Vagina (tissue), 2 donors: Measurements from ENCODE around the gene CD34. TPM values are rescaled to one million over a fixed set of nuclear protein-coding genes. Genes with fewer than 3 reads are reported as not detected.

Experiments used
- DNase-seq, 2 donors: peaks; one replicate each; pipeline ENCODE4 v3.0.0-alpha.2; 2017; ENCODE audit errors: extremely low spot score in 2 of 2
- H3K27ac ChIP-seq: fragments of 200-600 bp; sonication (generic); one replicate; pipeline ENCODE4 v1.5.1; 2019
- H3K27me3 ChIP-seq: fragments of 200-600 bp; sonication (generic); one replicate; pipeline ENCODE4 v1.5.1; 2019
- H3K36me3 ChIP-seq, 2 donors: fragments of 200-600 bp; sonication (generic); one replicate each; pipeline ENCODE4 v1.5.1; 2017 to 2019
- H3K4me1 ChIP-seq: fragments of 200-600 bp; sonication (generic); one replicate; pipeline ENCODE4 v1.5.1; 2019
- H3K4me3 ChIP-seq, 2 donors: fragments of 200-600 bp; sonication (generic); 1 replicate in 1 of 2; 2 replicates in 1 of 2; pipeline ENCODE4 v1.5.1; 2016 to 2019
- H3K9me3 ChIP-seq: fragments of 200-600 bp; sonication (generic); one replicate; pipeline ENCODE4 v1.5.1; 2019
- CTCF ChIP-seq, 3 experiments: fragments of 450-650 bp in 2 of 3; fragments of 200-600 bp in 1 of 3; sonication (generic) in 1 of 3; IDR thresholded peaks; one replicate each; pipeline ENCODE4 v1.5.1; 2017 to 2019; ENCODE audit warnings: antibody characterized with exemption in 3 of 3, mild to moderate bottlenecking in 2 of 3, moderate library complexity in 2 of 3
- POLR2A ChIP-seq, 2 donors: fragments of 450-650 bp; IDR thresholded peaks; one replicate each; pipeline ENCODE4 v1.6.1; 2017; ENCODE audit warnings: antibody characterized with exemption in 2 of 2, mild to moderate bottlenecking in 2 of 2, moderate library complexity in 2 of 2
- POLR2AphosphoS5 ChIP-seq, 2 donors: sonication (generic); formaldehyde crosslinking; IDR thresholded peaks; one replicate each; pipeline ENCODE4 v1.9.0; 2017; ENCODE audit warnings: antibody characterized with exemption in 2 of 2, mild to moderate bottlenecking in 2 of 2, low read depth in 1 of 2; ENCODE audit not compliant: insufficient read depth in 1 of 2
- intact Hi-C: fragments of 100-400 bp; cut with DNase I; formaldehyde crosslinking; loops from one replicate; pipeline ENCODE4 v1.15.1; 2023
- total RNA-seq: library from RNA; depleted of rRNA; stranded (reverse); fragments of >200 nt; gene quantifications from one replicate; pipeline ENCODE4 v1.2.3, GENCODE V29; 2016

CD34 gene
- total RNA-seq, 1 donor from 2014 or later, result 57.5 TPM

- Histone ChIP-seq H3K4me1 (peaks cover 91% of the 10 kb centered on the region), H3K27me3 (no peaks in the 10 kb centered on the region), H3K27ac (no peak overlapping the region), H3K9me3 (no peaks in the 10 kb centered on the region), H3K36me3 (no peaks in the 10 kb centered on the region), H3K4me3 (no peak overlapping the region)
- TF ChIP-seq POLR2AphosphoS5 (IDR thresholded peaks at IDR 0.05; ENCODE audit: insufficient read depth in 1 of 2, low read depth in 1 of 2), result no peak
- TF ChIP-seq POLR2A (IDR thresholded peaks at IDR 0.05), result no peak
- TF ChIP-seq CTCF (IDR thresholded peaks at IDR 0.05), result no peak
- intact Hi-C loops, result no loop called here
- no peak for DNase-seq
Observed at GRCh38 chr1:207851696-207852095, 59.2 kb downstream of the CD34 start.

- H3K4me1 ChIP-seq, result peaks cover 91% of the 10 kb centered on the region
- intact Hi-C loops, result no loop called here
Observed at GRCh38 chr1:207850621-207851407, 60.1 kb downstream of the CD34 start.

GRCh38 chr1:207849646-207850045, 61.3 kb downstream of the CD34 start:
- H3K36me3 ChIP-seq, result no peaks in the 10 kb centered on the region
- H3K4me1 ChIP-seq, result peaks cover 92% of the 10 kb centered on the region
- intact Hi-C loops, result no loop called here

More at GRCh38 chr1:207850621-207851407, 60.1 kb downstream of the CD34 start:
- TF ChIP-seq POLR2AphosphoS5 (IDR thresholded peaks at IDR 0.05; ENCODE audit: insufficient read depth in 1 of 2, low read depth in 1 of 2) (no peak), CTCF (IDR thresholded peaks at IDR 0.05) (no peak), POLR2A (IDR thresholded peaks at IDR 0.05) (no peak)
- no peak overlapping the region for H3K4me3 ChIP-seq
- DNase-seq, result no peak
- H3K36me3 ChIP-seq, result no peaks in the 10 kb centered on the region
- H3K9me3 ChIP-seq, result no peaks in the 10 kb centered on the region
- H3K27ac ChIP-seq, result no peak overlapping the region
- H3K27me3 ChIP-seq, result no peaks in the 10 kb centered on the region

GRCh38 chr1:207849016-207849415, 61.9 kb downstream of the CD34 start:
- DNase-seq, result no peak
- no peaks in the 10 kb centered on the region for H3K27me3 ChIP-seq
- no peak for TF ChIP-seq POLR2AphosphoS5 (IDR thresholded peaks at IDR 0.05; ENCODE audit: insufficient read depth in 1 of 2, low read depth in 1 of 2)
- no peak for TF ChIP-seq CTCF (IDR thresholded peaks at IDR 0.05)
- TF ChIP-seq POLR2A (IDR thresholded peaks at IDR 0.05), result no peak
- no peaks in the 10 kb centered on the region for H3K36me3 ChIP-seq
- no peak overlapping the region for H3K4me3 ChIP-seq
- H3K27ac ChIP-seq, result peak overlapping the region; percentile 66
- intact Hi-C loops, result no loop called here
- H3K9me3 ChIP-seq, result no peaks in the 10 kb centered on the region
- peaks cover 95% of the 10 kb centered on the region for H3K4me1 ChIP-seq

More at GRCh38 chr1:207849646-207850045, 61.3 kb downstream of the CD34 start:
- TF ChIP-seq POLR2A (IDR thresholded peaks at IDR 0.05) (no peak), POLR2AphosphoS5 (IDR thresholded peaks at IDR 0.05; ENCODE audit: insufficient read depth in 1 of 2, low read depth in 1 of 2) (no peak), CTCF (IDR thresholded peaks at IDR 0.05) (no peak)
- H3K9me3 ChIP-seq, result no peaks in the 10 kb centered on the region
- no peak for DNase-seq
- no peak overlapping the region for H3K4me3 ChIP-seq
- no peaks in the 10 kb centered on the region for H3K27me3 ChIP-seq
- H3K27ac ChIP-seq, result peak overlapping the region; percentile 66

- intact Hi-C loops, result no loop called here
- no peak for DNase-seq
- H3K36me3 ChIP-seq, result no peaks in the 10 kb centered on the region
- H3K9me3 ChIP-seq, result no peaks in the 10 kb centered on the region
- H3K4me3 ChIP-seq, result no peak overlapping the region
- peaks cover 91% of the 10 kb centered on the region for H3K4me1 ChIP-seq
- H3K27me3 ChIP-seq, result no peaks in the 10 kb centered on the region
- peak in 1 of 2 donors; percentile 90 for TF ChIP-seq POLR2AphosphoS5 (IDR thresholded peaks at IDR 0.05; ENCODE audit: insufficient read depth in 1 of 2, low read depth in 1 of 2)
- no peak for TF ChIP-seq CTCF (IDR thresholded peaks at IDR 0.05)
- no peak for TF ChIP-seq POLR2A (IDR thresholded peaks at IDR 0.05)
- H3K27ac ChIP-seq, result peak overlapping the region; percentile 66
Observed at GRCh38 chr1:207848234-207848633, 62.7 kb downstream of the CD34 start.
